ELF-1 (cell line): ENCODE results near the gene ELOVL3.
"Not testable (repeated sequence)": the region's sequence is repeated elsewhere in the genome, so short reads cannot be mapped to it uniquely, and the experiment has no call there.

Experiments
- DNase-seq: peaks from one replicate; pipeline ENCODE4 v3.0.0-alpha.2; 2016; ENCODE audit warnings: low read depth, low spot score

The ELOVL3 gene

DNA sequence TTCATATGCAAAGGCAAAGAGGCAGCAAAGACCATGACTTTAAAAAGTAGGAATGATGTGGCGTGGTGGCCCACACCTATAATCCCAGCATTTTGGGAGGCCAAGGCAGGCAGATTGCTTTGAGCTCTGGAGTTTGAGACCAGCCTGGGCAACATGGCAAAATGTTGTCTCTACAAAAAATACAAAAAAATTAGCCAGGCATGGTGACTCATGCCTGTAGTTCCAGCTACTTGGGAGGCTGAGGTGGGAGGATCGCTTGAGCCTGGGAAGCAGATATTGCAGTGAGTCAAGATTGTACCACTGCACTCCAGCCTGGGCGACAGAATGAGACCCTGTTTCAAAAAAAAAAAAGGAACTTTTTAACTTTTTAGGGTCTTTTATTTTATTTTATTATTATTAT lies 26.4 kb downstream of the ELOVL3 start:
- not testable (repeated sequence) for DNase-seq

DNA sequence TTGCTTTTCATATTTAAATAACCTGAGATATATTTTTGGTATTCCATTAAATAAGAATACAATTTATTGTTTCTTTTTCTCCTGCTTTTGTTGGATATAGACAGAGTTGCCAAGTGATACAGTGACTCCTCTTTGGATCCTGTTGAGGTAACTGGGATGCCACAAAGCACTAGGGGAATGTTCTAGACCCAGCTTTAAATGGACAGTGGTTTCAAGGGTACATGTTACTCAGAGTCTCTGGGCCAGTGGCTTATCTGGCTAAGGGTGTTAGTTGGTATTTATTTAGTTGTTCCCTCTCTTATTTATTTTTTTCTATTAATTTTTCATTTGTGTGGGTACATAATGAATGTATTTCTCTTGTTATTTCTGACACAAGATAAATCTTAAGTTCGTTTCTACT lies 28.3 kb downstream of the ELOVL3 start:
- DNase-seq, result no peak

DNA sequence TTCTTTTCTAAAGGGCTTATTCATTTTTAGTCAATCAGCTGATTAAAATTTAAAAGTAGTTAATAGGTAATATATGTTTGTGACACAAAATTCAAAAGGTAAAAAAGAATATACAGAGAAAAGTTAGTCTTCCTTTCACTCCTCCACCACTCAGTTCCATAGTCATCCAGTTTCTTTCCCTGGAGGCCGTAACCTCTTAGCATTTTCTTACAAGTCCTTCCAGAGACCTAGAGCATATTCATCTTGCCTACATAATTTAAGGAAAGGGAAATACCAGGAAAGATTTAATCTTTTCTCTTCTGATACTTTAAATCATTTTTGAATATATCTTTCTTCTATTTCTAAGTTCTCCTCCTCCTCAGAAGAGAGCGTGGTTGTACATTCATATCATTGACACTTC lies 29.3 kb downstream of the ELOVL3 start:
- no peak for DNase-seq

DNA sequence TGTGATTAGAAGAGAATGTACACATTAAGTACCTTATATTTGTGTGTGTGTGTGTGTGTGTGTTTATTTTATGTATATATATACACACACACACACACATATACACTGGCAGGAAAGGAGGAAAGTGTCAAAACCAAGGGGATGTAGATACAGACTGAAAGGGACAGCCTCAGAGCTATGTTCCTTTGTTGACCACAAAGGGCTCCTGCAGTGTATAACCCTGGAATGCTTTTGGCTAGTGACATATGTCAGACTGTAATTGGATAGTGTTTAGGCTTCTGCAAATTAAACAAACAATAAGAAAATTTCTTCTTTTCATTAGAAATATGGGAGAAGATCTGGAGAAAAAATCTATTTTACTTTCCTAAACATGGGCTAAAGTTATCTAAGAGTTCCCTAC lies 35.1 kb downstream of the ELOVL3 start:
- DNase-seq, result no peak

DNA sequence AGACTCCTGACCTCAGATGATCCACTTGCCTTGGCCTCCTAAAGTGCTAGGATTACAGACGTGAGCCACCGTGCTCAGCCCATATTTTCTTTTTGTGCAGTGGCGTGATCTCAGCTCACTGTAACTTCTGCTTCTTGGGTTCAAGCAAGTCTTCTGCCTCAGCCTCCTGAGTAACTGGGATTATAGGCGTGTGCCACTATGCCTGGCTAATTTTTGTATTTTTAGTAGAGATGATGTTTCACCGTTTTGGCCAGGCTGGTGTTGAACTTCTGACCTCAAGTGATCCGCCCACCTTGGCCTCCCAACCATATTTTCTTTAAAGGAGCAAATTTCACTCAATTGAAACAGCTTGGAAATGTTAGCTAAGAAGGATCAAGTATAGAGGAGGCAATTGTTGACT lies 35.7 kb downstream of the ELOVL3 start:
- no peak for DNase-seq

DNA sequence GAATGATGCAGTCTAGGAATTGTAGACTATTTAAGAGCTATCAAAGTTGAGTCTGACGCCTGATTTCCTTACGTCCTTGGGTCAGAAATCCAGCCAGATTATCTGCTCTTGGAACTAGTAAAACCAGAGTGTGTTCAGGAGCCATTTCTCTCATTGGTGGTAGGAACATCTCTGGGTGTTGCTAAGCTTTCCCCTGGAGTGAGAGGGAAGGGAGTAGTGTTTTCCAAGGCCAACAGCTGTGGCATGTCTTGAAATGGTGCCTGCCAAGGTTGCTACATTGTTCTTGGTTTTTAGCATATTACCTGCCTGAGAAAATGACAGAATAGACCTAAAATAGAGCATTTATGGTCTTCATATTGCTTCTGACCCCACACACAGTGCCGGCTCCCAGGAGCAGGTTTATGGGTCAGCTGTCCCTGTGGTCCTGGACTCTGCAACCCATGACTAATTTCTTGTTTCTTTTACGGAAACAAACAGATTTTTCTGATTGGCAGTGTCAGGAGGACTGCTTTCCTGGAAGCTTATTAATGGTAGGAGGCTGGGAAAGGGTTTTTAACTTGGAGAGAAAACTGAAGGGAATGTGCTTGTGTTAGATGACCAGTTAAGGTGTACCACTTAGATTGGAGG lies 36.8 kb downstream of the ELOVL3 start:
- DNase-seq, result no peak

DNA sequence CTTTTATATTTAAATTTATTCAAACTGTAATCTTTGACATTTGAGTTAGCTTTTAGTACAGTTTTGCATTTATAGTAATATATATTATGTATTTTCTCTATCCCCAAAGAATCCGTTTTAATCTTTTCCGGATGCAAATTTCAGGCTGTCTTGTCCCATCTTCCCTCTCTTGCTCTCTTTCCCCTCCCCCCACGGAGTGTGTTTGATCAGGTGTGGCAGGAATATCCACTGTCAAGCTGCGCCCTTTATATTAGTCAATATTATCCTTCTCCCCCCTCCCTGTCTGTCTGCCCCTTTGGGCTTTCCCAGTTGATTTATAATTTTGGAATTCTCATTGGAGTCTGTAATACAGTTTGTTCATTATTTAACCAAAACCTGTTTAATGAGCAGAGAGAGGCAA lies 38.3 kb downstream of the ELOVL3 start:
- DNase-seq, result no peak

DNA sequence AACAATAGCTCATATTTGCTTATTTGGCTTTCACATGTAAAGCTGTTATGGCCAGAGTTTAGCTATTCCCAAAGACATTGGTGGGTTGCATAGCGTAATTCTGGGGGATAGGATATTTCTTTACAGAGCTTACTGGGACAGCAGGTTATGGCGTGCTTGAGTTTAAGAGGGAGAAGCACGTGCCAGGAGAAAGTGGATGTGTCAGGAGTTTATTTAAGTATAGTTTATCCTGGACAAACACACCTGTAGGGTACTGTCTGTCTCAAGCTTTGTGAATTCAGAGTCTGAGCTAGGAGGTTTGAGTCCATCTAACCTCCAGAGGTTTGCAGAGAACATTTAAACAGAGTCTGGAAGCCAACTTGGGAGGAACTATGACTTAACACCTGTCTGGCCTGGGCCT lies 40.6 kb downstream of the ELOVL3 start:
- DNase-seq, result no peak

DNA sequence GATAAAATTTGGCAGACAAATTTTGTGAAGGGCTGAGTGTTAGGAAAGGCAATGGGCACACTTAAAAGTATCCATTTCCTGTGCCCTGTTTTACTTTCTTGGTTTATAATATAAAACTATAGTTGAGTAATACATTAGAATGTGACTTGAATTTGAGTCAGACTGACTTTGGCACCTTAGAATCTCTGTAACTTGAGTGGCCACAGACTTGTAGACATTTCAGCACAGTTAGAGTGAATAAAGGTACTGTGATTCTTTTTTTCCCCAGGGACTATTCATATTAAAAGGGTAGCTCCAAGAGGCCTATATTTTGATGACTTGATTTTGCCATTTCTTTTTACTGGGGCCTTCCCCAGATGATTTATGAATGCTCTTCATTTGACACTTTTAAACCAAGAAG lies 41.6 kb downstream of the ELOVL3 start:
- no peak for DNase-seq

DNA sequence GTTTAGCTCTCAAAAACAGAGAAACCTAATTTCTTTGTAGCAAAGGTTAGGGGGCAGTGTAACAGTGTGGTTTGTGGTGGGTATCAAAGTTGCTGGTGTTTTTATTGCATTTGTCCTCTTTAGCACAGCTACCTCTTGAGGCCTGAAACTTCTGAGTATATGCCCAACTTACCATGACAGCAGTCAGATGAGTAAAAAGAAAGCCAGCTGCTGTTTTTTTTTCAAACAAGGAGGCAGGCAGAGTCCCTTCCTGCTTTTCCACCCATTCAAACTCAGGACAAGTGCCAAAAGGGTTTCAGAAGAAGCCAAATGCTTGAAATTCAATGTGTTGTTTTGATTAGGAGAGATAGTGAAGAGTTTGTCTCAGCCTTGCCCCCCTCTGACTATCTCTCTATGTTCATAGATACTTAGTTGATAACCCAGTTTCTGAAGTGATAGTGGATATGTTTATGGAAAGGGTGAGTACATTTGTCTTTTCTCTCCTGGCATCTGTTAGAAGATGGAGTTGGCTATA lies 42.3 kb downstream of the ELOVL3 start:
- no peak for DNase-seq

DNA sequence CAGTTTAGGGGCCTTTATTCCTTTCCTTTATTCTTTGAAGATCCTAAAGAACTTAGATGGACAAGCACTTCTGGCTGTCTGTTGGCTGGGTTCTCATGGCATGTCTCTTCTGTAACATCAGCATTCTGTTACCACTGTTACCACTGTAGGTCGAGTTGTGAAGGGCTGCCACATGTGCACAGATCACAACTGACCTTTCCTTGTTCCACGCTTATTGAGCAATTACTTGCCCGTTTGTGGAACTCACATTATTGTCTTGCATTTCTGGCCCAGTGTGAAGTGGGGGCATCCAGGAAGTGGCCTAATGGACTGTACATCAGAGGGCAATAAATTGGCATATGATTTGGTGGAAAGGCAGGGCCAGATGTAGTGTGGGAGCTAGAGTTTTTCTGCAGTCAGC lies 42.9 kb downstream of the ELOVL3 start:
- no peak for DNase-seq

DNA sequence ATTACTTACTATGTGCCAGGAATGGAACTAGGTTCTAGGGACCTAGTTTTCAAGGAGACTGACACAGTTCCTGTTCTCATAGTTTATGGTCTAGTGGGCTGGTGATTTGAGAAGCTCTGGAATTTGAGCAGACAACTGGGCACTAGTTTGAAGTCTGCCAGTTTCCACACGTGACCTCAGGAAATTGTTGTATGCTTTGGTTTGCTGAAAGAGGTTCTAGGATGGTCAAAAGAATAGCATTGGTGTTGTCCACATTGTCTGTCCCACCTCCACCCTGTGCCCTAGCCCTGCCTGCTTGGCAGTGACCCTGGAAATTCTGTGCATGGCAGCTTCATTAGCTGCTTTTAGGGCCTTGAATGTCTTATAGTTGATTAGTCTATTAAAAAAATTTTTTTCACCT lies 48.0 kb downstream of the ELOVL3 start:
- no peak for DNase-seq

DNA sequence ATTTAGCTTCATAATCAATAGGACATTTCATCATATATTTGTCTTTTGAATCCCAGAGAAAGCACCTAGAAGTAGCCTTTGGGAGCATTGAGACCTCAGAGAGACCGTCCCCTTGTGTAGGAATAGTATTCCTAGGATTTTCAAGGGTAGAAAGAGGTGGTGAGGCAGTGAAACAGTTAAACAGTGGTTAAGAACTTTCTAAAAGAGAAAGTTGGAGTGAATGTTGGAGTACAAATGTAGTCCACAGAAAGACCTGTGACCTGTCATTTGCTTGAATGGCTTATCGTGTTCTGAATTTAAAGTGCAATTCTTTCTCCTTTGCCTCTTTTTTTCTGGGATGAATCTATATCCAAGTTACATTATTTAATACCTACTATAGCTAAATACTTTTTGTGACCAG lies 49.2 kb downstream of the ELOVL3 start:
- no peak for DNase-seq

DNA sequence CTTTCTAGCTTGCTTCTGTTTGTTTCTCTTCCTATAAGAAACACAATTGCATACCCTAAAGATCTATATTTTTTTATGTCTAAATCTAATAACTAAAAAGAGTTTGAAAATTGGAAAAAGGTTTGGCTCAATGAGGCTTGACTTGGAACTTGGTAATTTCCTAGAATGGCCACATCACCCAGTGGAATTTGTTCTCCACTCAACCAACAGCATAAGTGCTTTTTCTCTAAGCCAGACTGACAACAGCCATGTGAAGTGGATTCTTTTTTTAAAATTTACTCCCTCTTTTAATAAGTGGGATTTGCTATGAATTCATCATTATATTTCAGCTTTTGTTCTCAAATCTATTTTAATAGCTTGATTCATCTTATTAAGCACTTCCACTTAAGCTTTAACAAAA lies 53.0 kb downstream of the ELOVL3 start:
- DNase-seq, result no peak
